ENCODE measurements around the gene WDR62.

WDR62 gene

GRCh38 chr19:36054733-36055686 is at the start of gene WDR62:
WDR62 (plus strand) TSS chr19:36054897; CDS start chr19:36054972, 75 bp downstream.
- peak; percentile 35 for DNase-seq (ENCODE audit: low read depth, low spot score)

GRCh38 chr19:36006955-36007354 is 47.7 kb upstream of the WDR62 start:
- DNase-seq (ENCODE audit: low read depth, low spot score): no peak

- DNase-seq (ENCODE audit: low read depth, low spot score): no peak
These were observed 46.2 kb upstream of the WDR62 start, which contains the start of gene SYNE4 for GRCh38 chr19:36008336-36008978. SYNE4 (minus strand) TSS chr19:36008813; CDS start chr19:36008681, 132 bp downstream.

- no peak for DNase-seq (ENCODE audit: low read depth, low spot score)
These were observed 45.5 kb upstream of the WDR62 start for GRCh38 chr19:36009220-36009619.

GRCh38 chr19:36009633-36010379 is 44.9 kb upstream of the WDR62 start:
- DNase-seq (ENCODE audit: low read depth, low spot score): no peak

- no peak for DNase-seq (ENCODE audit: low read depth, low spot score)
These were observed 44.3 kb upstream of the WDR62 start for GRCh38 chr19:36010402-36010801.

GRCh38 chr19:36013280-36014011 is 41.3 kb upstream of the WDR62 start:
- DNase-seq (ENCODE audit: low read depth, low spot score): no peak

- peak; percentile 94 for DNase-seq (ENCODE audit: low read depth, low spot score)
These were observed 40.4 kb upstream of the WDR62 start, which contains the start of gene ALKBH6 for GRCh38 chr19:36014012-36014924. ALKBH6 (minus strand) TSS chr19:36014213; CDS start chr19:36013397, 816 bp downstream.

GRCh38 chr19:36019061-36019670 is 35.5 kb upstream of the WDR62 start:
- no peak for DNase-seq (ENCODE audit: low read depth, low spot score)

GRCh38 chr19:36023432-36023831 is 31.3 kb upstream of the WDR62 start:
- DNase-seq (ENCODE audit: low read depth, low spot score): no peak

- no peak for DNase-seq (ENCODE audit: low read depth, low spot score)
These were observed 29.2 kb upstream of the WDR62 start for GRCh38 chr19:36025541-36025940.

GRCh38 chr19:36026091-36026876 is 28.4 kb upstream of the WDR62 start:
- no peak for DNase-seq (ENCODE audit: low read depth, low spot score)

GRCh38 chr19:36027696-36028095 is 27.0 kb upstream of the WDR62 start:
- DNase-seq (ENCODE audit: low read depth, low spot score): no peak

GRCh38 chr19:36028313-36029041 is 26.2 kb upstream of the WDR62 start:
- no peak for DNase-seq (ENCODE audit: low read depth, low spot score)

GRCh38 chr19:36030264-36031148 is 24.2 kb upstream of the WDR62 start:
- DNase-seq (ENCODE audit: low read depth, low spot score): no peak

GRCh38 chr19:36031308-36031707 is 23.4 kb upstream of the WDR62 start:
- no peak for DNase-seq (ENCODE audit: low read depth, low spot score)

All from iPS DF 19.7 (cell line).